Measurements from ENCODE around the gene CRYGC. TPM values are rescaled to one million over a fixed set of nuclear protein-coding genes. Genes with fewer than 3 reads are reported as not detected.
A peak's percentile ranks its signal among the peaks of the same experiment; 100 is the strongest.

The CRYGC gene, protein sequence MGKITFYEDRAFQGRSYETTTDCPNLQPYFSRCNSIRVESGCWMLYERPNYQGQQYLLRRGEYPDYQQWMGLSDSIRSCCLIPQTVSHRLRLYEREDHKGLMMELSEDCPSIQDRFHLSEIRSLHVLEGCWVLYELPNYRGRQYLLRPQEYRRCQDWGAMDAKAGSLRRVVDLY
- total RNA-seq: not detected

GRCh38 chr2:208129744-208130711, at the start of gene CRYGC:
Gene CRYGC, minus strand, starts transcription at chr2:208129828. Its CDS starts 36 bp downstream, at chr2:208129792.
- H3K4me3 Mint-ChIP-seq: no peak within 1 kb of the TSS
- ATAC-seq (ENCODE audit: low read depth) (no peak), DNase-seq (no peak)
- peaks cover 7% of the 10 kb centered on the region for H3K4me1 Mint-ChIP-seq
- peaks cover 2% of the 10 kb centered on the region for H3K9me3 Mint-ChIP-seq
- POLR2A ChIA-PET: no interaction called here
- H3K27ac Mint-ChIP-seq: no peak within 1 kb of the TSS
- peaks cover 40% of the 10 kb centered on the region for H3K27me3 Mint-ChIP-seq
- H3K36me3 Mint-ChIP-seq: peaks cover 2% of the 10 kb centered on the region

GRCh38 chr2:208179028-208179609, 49.5 kb upstream of the CRYGC start:
- Mint-ChIP-seq H3K36me3 (no peaks in the 10 kb centered on the region), H3K27ac (no peak overlapping the region), H3K4me1 (peaks cover 3% of the 10 kb centered on the region), H3K4me3 (no peak overlapping the region), H3K9me3 (no peaks in the 10 kb centered on the region), H3K27me3 (peaks cover 22% of the 10 kb centered on the region)
- no peak for DNase-seq
- POLR2A ChIA-PET: no interaction called here
- no peak for ATAC-seq (ENCODE audit: low read depth)

- Mint-ChIP-seq H3K4me3 (no peak overlapping the region), H3K4me1 (peaks cover 5% of the 10 kb centered on the region), H3K9me3 (no peaks in the 10 kb centered on the region), H3K27ac (no peak overlapping the region), H3K27me3 (peaks cover 9% of the 10 kb centered on the region), H3K36me3 (no peaks in the 10 kb centered on the region)
- DNase-seq: no peak
- POLR2A ChIA-PET: interaction anchor here (1.1 kb wide), 1 partner anchor 91 kb away, joined by 3 read pairs; no protein-coding TSS in a partner anchor
- ATAC-seq (ENCODE audit: low read depth): no peak
Measured at GRCh38 chr2:208175840-208176153, 46.2 kb upstream of the CRYGC start.

DNA sequence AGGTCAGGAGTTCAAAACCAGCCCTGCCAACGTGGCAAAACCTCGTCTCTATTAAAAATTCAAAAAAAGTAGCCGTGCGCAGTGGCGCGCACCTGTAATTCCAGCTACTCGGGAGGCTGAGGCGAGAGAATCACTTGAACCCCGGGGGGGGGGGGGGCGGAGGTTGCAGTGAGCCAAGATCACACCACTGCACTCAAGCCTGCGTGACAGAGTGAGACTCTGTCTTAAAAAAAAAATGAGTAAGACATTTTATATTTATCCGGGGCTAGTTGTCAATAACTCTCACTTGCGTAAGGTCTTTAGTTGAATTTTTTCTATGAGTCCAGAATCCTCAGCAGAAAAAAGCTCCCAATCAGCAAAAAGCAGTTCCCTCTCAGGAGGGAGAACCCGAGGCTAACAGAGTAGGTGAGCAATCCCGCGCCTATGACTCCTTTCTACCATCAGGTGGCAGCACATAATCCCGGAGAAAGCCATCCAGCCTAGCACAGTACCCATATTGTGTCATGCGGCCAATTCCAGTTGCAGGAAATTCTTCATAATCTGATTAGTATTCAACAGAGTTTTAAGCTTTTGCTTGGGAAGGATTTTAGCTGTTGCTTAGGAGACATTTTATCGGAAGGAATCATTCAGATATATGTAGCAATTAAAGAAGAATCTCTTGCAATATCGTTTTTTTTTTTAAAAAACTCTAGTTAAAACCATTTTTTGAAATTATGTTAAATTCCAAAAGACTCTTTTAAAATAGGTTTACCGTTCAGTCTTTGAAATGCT, 45.6 kb upstream of the CRYGC start:
- ATAC-seq (ENCODE audit: low read depth): peak; percentile 91
- peak; percentile 35 for DNase-seq
- Mint-ChIP-seq H3K4me3 (no peak overlapping the region), H3K36me3 (no peaks in the 10 kb centered on the region), H3K27me3 (peaks cover 10% of the 10 kb centered on the region), H3K4me1 (peaks cover 5% of the 10 kb centered on the region), H3K9me3 (no peaks in the 10 kb centered on the region), H3K27ac (no peak overlapping the region)
- POLR2A ChIA-PET: interaction anchor here (1.1 kb wide), 1 partner anchor 91 kb away, joined by 3 read pairs; no protein-coding TSS in a partner anchor

DNA sequence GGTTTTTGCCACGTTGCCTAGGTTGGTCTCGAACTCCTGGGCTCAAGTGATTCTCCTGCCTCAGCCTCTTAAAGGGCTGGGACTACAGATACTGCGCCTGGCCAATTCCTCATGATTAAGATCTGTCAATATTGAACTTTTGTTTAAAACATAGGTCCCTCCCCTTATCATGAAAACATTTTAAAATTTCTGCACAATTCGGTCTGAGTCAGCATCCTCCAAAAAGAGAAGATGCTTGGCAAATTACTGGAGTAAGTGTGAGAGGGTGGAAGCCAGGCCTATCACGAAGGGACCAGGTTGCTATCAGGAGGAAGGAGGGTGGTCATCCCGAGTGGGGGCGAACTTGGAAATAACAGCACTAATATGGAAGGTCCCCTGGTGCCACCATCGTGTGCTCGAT, 44.5 kb upstream of the CRYGC start:
- DNase-seq: no peak
- Mint-ChIP-seq H3K27ac (no peak overlapping the region), H3K4me1 (peaks cover 5% of the 10 kb centered on the region), H3K4me3 (no peak overlapping the region), H3K9me3 (no peaks in the 10 kb centered on the region), H3K27me3 (peaks cover 17% of the 10 kb centered on the region), H3K36me3 (no peaks in the 10 kb centered on the region)
- ATAC-seq (ENCODE audit: low read depth): no peak
- POLR2A ChIA-PET: no interaction called here

- no peaks in the 10 kb centered on the region for H3K36me3 Mint-ChIP-seq
- ATAC-seq (ENCODE audit: low read depth) (no peak), DNase-seq (no peak)
- H3K4me1 Mint-ChIP-seq: peaks cover 5% of the 10 kb centered on the region
- POLR2A ChIA-PET: no interaction called here
- no peaks in the 10 kb centered on the region for H3K9me3 Mint-ChIP-seq
- H3K27me3 Mint-ChIP-seq: peaks cover 19% of the 10 kb centered on the region
- H3K4me3 Mint-ChIP-seq: no peak overlapping the region
- H3K27ac Mint-ChIP-seq: no peak overlapping the region
Measured at GRCh38 chr2:208172125-208172524, 42.5 kb upstream of the CRYGC start.

DNA sequence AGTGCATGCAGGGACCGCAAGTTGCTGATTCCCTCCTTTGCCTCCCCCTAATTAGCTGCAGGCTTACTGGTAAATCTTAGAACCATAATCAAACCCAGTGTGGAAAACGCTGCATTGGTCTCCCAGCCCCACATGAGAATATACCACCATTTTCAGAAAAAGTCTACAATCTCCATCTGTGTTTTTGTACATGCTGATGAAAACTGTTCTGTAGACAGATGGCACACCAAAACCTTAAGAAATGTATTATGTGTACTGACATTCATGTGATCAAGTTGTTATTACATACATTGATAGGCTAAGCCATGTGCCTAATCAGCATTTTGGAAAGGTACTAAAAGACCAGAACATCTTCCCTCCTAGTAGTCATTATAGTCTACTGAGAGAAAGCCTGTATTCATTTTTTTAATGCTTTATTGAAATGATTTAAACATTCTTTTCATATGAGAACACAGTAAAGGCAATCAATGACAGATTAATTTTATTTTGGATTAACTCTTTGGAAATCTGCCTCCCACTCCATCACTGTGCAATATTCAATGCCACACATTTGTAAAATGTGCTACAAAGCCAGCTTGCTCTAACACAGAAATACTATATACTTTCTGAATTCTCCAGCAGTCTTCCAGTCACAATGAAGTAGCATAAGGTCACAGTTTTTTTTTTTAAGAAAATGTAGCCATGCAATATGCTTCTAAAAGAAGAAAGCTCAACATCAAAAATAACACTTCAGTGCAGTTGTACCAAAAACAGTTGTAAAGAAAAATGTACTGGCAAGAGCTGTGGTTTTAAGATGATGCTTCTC, 35.5 kb upstream of the CRYGC start:
- Mint-ChIP-seq H3K27me3 (peaks cover 28% of the 10 kb centered on the region), H3K4me3 (no peak overlapping the region), H3K36me3 (no peaks in the 10 kb centered on the region), H3K4me1 (no peaks in the 10 kb centered on the region), H3K27ac (no peak overlapping the region), H3K9me3 (no peaks in the 10 kb centered on the region)
- no peak for DNase-seq
- no peak for ATAC-seq (ENCODE audit: low read depth)
- POLR2A ChIA-PET: interaction anchor here (1.3 kb wide), 1 partner anchor 64 kb away, joined by 4 read pairs; no protein-coding TSS in a partner anchor

DNA sequence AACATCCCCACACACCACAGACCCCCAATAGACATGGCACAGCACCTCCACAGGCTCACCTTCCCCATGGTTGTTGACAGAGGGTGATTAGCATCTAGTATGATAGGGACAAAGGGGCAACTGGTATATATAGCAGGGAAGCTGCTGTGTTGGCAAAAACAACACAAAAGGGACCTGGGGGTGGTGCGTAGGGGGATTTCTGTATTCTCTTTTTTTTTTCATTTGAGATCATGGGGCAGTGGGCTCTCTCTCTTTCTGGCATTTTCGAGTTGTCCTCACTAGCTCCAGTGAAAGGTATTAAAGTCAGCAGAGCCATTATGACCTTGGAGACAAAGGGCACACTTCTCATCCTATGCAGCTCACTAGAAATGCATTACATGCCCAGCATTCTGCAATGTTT, 33.9 kb upstream of the CRYGC start, which contains the start of gene CRYGA:
TSS of gene CRYGA (minus strand) at position 101 of the 400 bp plus-strand sequence. CDS start at position 68, 33 bp downstream.
- DNase-seq (no peak), ATAC-seq (ENCODE audit: low read depth) (no peak)
- no peak within 1 kb of the TSS for H3K27ac Mint-ChIP-seq
- POLR2A ChIA-PET: no interaction called here
- H3K27me3 Mint-ChIP-seq: peaks cover 20% of the 10 kb centered on the region
- no peaks in the 10 kb centered on the region for H3K4me1 Mint-ChIP-seq
- H3K4me3 Mint-ChIP-seq: no peak within 1 kb of the TSS
- no peaks in the 10 kb centered on the region for H3K36me3 Mint-ChIP-seq
- no peaks in the 10 kb centered on the region for H3K9me3 Mint-ChIP-seq

- Mint-ChIP-seq H3K9me3 (no peaks in the 10 kb centered on the region), H3K27me3 (peaks cover 22% of the 10 kb centered on the region), H3K36me3 (no peaks in the 10 kb centered on the region), H3K4me3 (no peak overlapping the region), H3K4me1 (no peaks in the 10 kb centered on the region), H3K27ac (no peak overlapping the region)
- DNase-seq (no peak), ATAC-seq (ENCODE audit: low read depth) (no peak)
- POLR2A ChIA-PET: no interaction called here
Measured at GRCh38 chr2:208156439-208156838, 26.8 kb upstream of the CRYGC start.

- no peaks in the 10 kb centered on the region for H3K4me1 Mint-ChIP-seq
- ATAC-seq (ENCODE audit: low read depth) (no peak), DNase-seq (no peak)
- no peaks in the 10 kb centered on the region for H3K36me3 Mint-ChIP-seq
- no peak overlapping the region for H3K27ac Mint-ChIP-seq
- H3K4me3 Mint-ChIP-seq: no peak overlapping the region
- POLR2A ChIA-PET: no interaction called here
- peaks cover 29% of the 10 kb centered on the region for H3K27me3 Mint-ChIP-seq
- H3K9me3 Mint-ChIP-seq: no peaks in the 10 kb centered on the region
Measured at GRCh38 chr2:208153156-208153555, 23.5 kb upstream of the CRYGC start.

- no peak for ATAC-seq (ENCODE audit: low read depth)
- Mint-ChIP-seq H3K36me3 (no peaks in the 10 kb centered on the region), H3K4me3 (no peak overlapping the region), H3K9me3 (no peaks in the 10 kb centered on the region), H3K27ac (no peak overlapping the region), H3K4me1 (no peaks in the 10 kb centered on the region), H3K27me3 (peaks cover 23% of the 10 kb centered on the region)
- no peak for DNase-seq
- POLR2A ChIA-PET: no interaction called here
Measured at GRCh38 chr2:208150956-208151355, 21.3 kb upstream of the CRYGC start.

DNA sequence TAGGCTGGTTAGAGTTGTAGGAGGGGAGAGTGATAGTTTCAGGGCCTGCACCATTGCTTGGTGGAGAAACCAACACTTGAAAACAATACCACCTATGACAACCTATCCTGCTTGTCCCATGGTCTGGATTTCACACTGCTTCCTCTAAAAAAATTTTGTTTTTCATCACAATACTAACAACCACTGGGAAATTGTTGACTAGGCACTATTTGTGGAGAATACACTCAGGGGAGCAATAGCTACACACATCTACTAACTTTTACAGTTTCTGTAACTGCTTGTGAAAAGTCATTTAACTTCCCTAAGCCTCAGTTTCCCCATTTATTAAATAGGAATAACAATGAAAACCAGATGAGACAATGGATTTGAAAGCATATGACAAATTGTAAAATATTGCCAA, 20.5 kb upstream of the CRYGC start:
- no peaks in the 10 kb centered on the region for H3K36me3 Mint-ChIP-seq
- no peak overlapping the region for H3K27ac Mint-ChIP-seq
- peaks cover 17% of the 10 kb centered on the region for H3K27me3 Mint-ChIP-seq
- H3K4me3 Mint-ChIP-seq: no peak overlapping the region
- ATAC-seq (ENCODE audit: low read depth) (no peak), DNase-seq (no peak)
- H3K9me3 Mint-ChIP-seq: no peaks in the 10 kb centered on the region
- no peaks in the 10 kb centered on the region for H3K4me1 Mint-ChIP-seq
- POLR2A ChIA-PET: no interaction called here
